ENCODE results near the gene PDHA1.

DNA sequence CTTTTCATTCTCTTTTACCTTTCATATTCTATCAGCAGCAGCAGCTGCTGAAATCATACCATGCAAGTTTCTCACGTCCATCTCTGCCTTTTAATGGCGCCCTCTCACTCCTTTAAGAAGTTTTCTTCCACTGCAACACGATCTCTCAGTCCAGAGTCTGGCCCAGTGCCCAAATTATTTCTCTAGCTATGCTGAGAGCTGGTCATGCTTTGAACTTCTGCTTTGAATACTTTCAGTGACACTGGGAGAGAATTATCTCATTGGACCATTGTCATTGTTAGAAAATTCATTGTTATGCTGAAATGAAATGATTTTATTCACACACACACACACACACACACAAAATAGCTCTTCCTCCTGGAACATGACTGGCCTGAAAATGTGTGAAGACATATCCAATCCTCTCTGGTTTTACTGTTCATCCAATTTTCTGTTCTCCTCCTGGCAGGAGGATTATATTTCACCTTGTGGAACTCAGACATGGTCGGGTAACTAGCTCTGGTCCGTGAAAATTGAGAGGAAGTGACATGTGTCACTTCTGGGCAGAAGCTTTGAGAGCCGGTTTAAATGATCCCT, 1.3 kb upstream of the PDHA1 start:
- TF ChIP-seq, protein P1, sequence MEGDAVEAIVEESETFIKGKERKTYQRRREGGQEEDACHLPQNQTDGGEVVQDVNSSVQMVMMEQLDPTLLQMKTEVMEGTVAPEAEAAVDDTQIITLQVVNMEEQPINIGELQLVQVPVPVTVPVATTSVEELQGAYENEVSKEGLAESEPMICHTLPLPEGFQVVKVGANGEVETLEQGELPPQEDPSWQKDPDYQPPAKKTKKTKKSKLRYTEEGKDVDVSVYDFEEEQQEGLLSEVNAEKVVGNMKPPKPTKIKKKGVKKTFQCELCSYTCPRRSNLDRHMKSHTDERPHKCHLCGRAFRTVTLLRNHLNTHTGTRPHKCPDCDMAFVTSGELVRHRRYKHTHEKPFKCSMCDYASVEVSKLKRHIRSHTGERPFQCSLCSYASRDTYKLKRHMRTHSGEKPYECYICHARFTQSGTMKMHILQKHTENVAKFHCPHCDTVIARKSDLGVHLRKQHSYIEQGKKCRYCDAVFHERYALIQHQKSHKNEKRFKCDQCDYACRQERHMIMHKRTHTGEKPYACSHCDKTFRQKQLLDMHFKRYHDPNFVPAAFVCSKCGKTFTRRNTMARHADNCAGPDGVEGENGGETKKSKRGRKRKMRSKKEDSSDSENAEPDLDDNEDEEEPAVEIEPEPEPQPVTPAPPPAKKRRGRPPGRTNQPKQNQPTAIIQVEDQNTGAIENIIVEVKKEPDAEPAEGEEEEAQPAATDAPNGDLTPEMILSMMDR (IDR thresholded peaks at IDR 0.05; ENCODE audit: low read depth, low read length), result no peak
- TF ChIP-seq EZH2phosphoT487 (IDR thresholded peaks at IDR 0.05; ENCODE audit: low read depth), result no peak

All from OCI-LY3 (cell line).